ENCODE results near the gene TM7SF3. TPM values are rescaled to one million over a fixed set of nuclear protein-coding genes. Genes with fewer than 3 reads are reported as not detected.

Gene TM7SF3
- total RNA-seq, 1 experiment from 2014 or later = 57.0 TPM

GRCh38 chr12:27055966-27056365 is 41.8 kb upstream of the TM7SF3 start:
- no peak for DNase-seq
- Histone ChIP-seq H3K36me3 (ENCODE audit: low read depth) (no peaks in the 10 kb centered on the region), H3K4me3 (no peak overlapping the region), H3K27ac (no peak overlapping the region), H3F3A (ENCODE audit: insufficient read depth, low read depth) (no peaks in the 10 kb centered on the region), H4K20me1 (ENCODE audit: insufficient read depth) (no peaks in the 10 kb centered on the region), H3K4me1 (replicated peaks; ENCODE audit: insufficient read depth) (no peaks in the 10 kb centered on the region), H3K79me2 (ENCODE audit: low read depth) (no peaks in the 10 kb centered on the region), H3K9me3 (ENCODE audit: insufficient read depth, low read depth) (no peaks in the 10 kb centered on the region), H3K4me2 (no peak overlapping the region), H3K9me2 (ENCODE audit: insufficient read depth) (no peaks in the 10 kb centered on the region), H3K27me3 (ENCODE audit: insufficient read depth, low read depth) (no peaks in the 10 kb centered on the region), H2AFZ (no peak overlapping the region)
- POLR2A ChIA-PET (ENCODE audit: unreplicated experiment) = no interaction called here
- CTCF ChIA-PET = no interaction called here
- TF ChIP-seq EZH2 (IDR thresholded peaks at IDR 0.05; ENCODE audit: low read depth) = no peak
- TF ChIP-seq CTCF (conservative IDR thresholded peaks at IDR 0.05) = no peak
- intact Hi-C loops (cut with micrococcal nuclease; ENCODE audit: unreplicated experiment) = no loop called here
- BruUV-seq (replicated peaks) = no TSS peak

DNA sequence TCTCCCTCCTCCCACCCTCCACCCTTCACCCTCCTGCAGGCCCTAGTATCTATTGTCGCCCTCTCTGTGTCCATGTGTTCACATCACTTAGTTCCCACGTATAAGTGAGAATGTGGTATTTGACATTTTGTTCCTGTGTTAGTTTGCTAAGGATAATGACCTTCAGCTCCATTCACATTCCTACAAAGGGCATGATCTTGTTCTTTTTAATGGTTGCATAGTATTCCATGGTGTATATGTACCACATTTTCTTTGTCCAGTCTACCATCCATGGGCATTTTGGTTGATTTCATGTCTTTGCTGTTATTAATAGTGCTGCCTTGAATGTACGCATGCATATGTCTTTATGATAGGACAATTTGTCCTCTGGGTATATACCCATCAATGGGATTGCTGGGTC is 38.6 kb upstream of the TM7SF3 start:
- H3K4me1 ChIP-seq (replicated peaks; ENCODE audit: insufficient read depth) = peaks cover 12% of the 10 kb centered on the region
- no peak for DNase-seq
- H3K79me2 ChIP-seq (ENCODE audit: low read depth) = no peaks in the 10 kb centered on the region
- no peaks in the 10 kb centered on the region for H3K27me3 ChIP-seq (ENCODE audit: insufficient read depth, low read depth)
- H3F3A ChIP-seq (ENCODE audit: insufficient read depth, low read depth) = no peaks in the 10 kb centered on the region
- POLR2A ChIA-PET (ENCODE audit: unreplicated experiment) = no interaction called here
- intact Hi-C loops (cut with micrococcal nuclease; ENCODE audit: unreplicated experiment) = no loop called here
- H4K20me1 ChIP-seq (ENCODE audit: insufficient read depth) = no peaks in the 10 kb centered on the region
- H3K27ac ChIP-seq = no peak overlapping the region
- BruUV-seq (replicated peaks) = no TSS peak
- H3K4me3 ChIP-seq = no peak overlapping the region
- no peak overlapping the region for H2AFZ ChIP-seq
- H3K9me2 ChIP-seq (ENCODE audit: insufficient read depth) = no peaks in the 10 kb centered on the region
- H3K9me3 ChIP-seq (ENCODE audit: insufficient read depth, low read depth) = no peaks in the 10 kb centered on the region
- CTCF ChIA-PET = no interaction called here
- TF ChIP-seq CTCF (conservative IDR thresholded peaks at IDR 0.05) (no peak), EZH2 (IDR thresholded peaks at IDR 0.05; ENCODE audit: low read depth) (no peak)
- H3K36me3 ChIP-seq (ENCODE audit: low read depth) = no peaks in the 10 kb centered on the region
- H3K4me2 ChIP-seq = no peak overlapping the region

- H3K27me3 ChIP-seq (ENCODE audit: insufficient read depth, low read depth) = no peaks in the 10 kb centered on the region
- no peak overlapping the region for H3K27ac ChIP-seq
- peaks cover 12% of the 10 kb centered on the region for H3K4me1 ChIP-seq (replicated peaks; ENCODE audit: insufficient read depth)
- no peak for TF ChIP-seq EZH2 (IDR thresholded peaks at IDR 0.05; ENCODE audit: low read depth)
- no peak for TF ChIP-seq CTCF (conservative IDR thresholded peaks at IDR 0.05)
- no peaks in the 10 kb centered on the region for H3K9me2 ChIP-seq (ENCODE audit: insufficient read depth)
- no peaks in the 10 kb centered on the region for H3K9me3 ChIP-seq (ENCODE audit: insufficient read depth, low read depth)
- H3K4me3 ChIP-seq = no peak overlapping the region
- no peak for DNase-seq
- no peak overlapping the region for H2AFZ ChIP-seq
- intact Hi-C loops (cut with micrococcal nuclease; ENCODE audit: unreplicated experiment) = no loop called here
- no peaks in the 10 kb centered on the region for H4K20me1 ChIP-seq (ENCODE audit: insufficient read depth)
- H3K36me3 ChIP-seq (ENCODE audit: low read depth) = no peaks in the 10 kb centered on the region
- BruUV-seq (replicated peaks) = no TSS peak
- CTCF ChIA-PET = no interaction called here
- H3K79me2 ChIP-seq (ENCODE audit: low read depth) = no peaks in the 10 kb centered on the region
- POLR2A ChIA-PET (ENCODE audit: unreplicated experiment) = interaction anchor here (0.5 kb wide), 1 partner anchor 447 kb away, joined by 3 read pairs; no protein-coding TSS in a partner anchor
- H3F3A ChIP-seq (ENCODE audit: insufficient read depth, low read depth) = no peaks in the 10 kb centered on the region
- no peak overlapping the region for H3K4me2 ChIP-seq
Observed at GRCh38 chr12:27052176-27052575, 38.0 kb upstream of the TM7SF3 start.
